ENCODE results near the gene ANKRD34A. TPM values are rescaled to one million over a fixed set of nuclear protein-coding genes. Genes with fewer than 3 reads are reported as not detected.

Gene ANKRD34A
- total RNA-seq, 1 experiment from 2014 or later: 0.22 TPM

DNA sequence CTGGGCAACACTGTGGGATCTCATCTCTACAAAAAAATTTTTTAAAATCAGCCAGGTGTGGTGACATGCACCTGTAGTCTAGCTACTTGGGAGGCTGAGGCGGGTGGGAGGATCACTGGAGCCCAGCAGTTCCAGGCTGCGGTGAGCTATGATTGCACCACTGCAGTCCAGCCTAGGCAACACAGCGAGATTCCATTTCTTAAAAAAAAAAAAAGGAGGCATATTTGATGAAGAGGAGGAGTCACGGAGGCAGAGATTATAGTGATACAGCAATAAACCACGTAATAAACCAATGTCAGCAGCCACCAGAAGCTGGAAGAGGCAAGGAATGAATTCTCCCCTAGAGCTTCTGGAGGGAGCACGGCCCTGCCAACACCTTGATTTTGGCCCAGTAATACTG, 10.5 kb downstream of the ANKRD34A start:
- ATAC-seq: no peak
- TF ChIP-seq GRHL2 (CRISPR knock-in tag; IDR thresholded peaks at IDR 0.05; ENCODE audit: insufficient replicate concordance, severe bottlenecking) (no peak), ZNF219 (CRISPR knock-in tag; IDR thresholded peaks at IDR 0.05; ENCODE audit: borderline replicate concordance) (no peak), FOXK1 (CRISPR knock-in tag; IDR thresholded peaks at IDR 0.05) (no peak), ZNF232 (CRISPR knock-in tag; IDR thresholded peaks at IDR 0.05) (no peak), NR3C1 (CRISPR knock-in tag; conservative IDR thresholded peaks at IDR 0.05; ENCODE audit: low read depth) (no peak), IRF2 (CRISPR knock-in tag; IDR thresholded peaks at IDR 0.05; ENCODE audit: borderline replicate concordance, low read depth) (no peak), ZNF138 (CRISPR knock-in tag; conservative IDR thresholded peaks at IDR 0.05) (no peak), NFYB (CRISPR knock-in tag; conservative IDR thresholded peaks at IDR 0.05; ENCODE audit: low read depth) (no peak), GTF2I (CRISPR knock-in tag; conservative IDR thresholded peaks at IDR 0.05) (no peak)
- TF ChIP-seq, protein P1, sequence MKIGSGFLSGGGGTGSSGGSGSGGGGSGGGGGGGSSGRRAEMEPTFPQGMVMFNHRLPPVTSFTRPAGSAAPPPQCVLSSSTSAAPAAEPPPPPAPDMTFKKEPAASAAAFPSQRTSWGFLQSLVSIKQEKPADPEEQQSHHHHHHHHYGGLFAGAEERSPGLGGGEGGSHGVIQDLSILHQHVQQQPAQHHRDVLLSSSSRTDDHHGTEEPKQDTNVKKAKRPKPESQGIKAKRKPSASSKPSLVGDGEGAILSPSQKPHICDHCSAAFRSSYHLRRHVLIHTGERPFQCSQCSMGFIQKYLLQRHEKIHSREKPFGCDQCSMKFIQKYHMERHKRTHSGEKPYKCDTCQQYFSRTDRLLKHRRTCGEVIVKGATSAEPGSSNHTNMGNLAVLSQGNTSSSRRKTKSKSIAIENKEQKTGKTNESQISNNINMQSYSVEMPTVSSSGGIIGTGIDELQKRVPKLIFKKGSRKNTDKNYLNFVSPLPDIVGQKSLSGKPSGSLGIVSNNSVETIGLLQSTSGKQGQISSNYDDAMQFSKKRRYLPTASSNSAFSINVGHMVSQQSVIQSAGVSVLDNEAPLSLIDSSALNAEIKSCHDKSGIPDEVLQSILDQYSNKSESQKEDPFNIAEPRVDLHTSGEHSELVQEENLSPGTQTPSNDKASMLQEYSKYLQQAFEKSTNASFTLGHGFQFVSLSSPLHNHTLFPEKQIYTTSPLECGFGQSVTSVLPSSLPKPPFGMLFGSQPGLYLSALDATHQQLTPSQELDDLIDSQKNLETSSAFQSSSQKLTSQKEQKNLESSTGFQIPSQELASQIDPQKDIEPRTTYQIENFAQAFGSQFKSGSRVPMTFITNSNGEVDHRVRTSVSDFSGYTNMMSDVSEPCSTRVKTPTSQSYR (CRISPR knock-in tag; IDR thresholded peaks at IDR 0.05): no peak
- TF ChIP-seq, protein P2, sequence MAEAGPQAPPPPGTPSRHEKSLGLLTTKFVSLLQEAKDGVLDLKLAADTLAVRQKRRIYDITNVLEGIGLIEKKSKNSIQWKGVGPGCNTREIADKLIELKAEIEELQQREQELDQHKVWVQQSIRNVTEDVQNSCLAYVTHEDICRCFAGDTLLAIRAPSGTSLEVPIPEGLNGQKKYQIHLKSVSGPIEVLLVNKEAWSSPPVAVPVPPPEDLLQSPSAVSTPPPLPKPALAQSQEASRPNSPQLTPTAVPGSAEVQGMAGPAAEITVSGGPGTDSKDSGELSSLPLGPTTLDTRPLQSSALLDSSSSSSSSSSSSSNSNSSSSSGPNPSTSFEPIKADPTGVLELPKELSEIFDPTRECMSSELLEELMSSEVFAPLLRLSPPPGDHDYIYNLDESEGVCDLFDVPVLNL (CRISPR knock-in tag; IDR thresholded peaks at IDR 0.05; ENCODE audit: borderline replicate concordance, low read depth): no peak
- TF ChIP-seq, protein P3, sequence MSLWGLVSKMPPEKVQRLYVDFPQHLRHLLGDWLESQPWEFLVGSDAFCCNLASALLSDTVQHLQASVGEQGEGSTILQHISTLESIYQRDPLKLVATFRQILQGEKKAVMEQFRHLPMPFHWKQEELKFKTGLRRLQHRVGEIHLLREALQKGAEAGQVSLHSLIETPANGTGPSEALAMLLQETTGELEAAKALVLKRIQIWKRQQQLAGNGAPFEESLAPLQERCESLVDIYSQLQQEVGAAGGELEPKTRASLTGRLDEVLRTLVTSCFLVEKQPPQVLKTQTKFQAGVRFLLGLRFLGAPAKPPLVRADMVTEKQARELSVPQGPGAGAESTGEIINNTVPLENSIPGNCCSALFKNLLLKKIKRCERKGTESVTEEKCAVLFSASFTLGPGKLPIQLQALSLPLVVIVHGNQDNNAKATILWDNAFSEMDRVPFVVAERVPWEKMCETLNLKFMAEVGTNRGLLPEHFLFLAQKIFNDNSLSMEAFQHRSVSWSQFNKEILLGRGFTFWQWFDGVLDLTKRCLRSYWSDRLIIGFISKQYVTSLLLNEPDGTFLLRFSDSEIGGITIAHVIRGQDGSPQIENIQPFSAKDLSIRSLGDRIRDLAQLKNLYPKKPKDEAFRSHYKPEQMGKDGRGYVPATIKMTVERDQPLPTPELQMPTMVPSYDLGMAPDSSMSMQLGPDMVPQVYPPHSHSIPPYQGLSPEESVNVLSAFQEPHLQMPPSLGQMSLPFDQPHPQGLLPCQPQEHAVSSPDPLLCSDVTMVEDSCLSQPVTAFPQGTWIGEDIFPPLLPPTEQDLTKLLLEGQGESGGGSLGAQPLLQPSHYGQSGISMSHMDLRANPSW (CRISPR knock-in tag; conservative IDR thresholded peaks at IDR 0.05; ENCODE audit: low read depth): no peak
- TF ChIP-seq, protein P4, sequence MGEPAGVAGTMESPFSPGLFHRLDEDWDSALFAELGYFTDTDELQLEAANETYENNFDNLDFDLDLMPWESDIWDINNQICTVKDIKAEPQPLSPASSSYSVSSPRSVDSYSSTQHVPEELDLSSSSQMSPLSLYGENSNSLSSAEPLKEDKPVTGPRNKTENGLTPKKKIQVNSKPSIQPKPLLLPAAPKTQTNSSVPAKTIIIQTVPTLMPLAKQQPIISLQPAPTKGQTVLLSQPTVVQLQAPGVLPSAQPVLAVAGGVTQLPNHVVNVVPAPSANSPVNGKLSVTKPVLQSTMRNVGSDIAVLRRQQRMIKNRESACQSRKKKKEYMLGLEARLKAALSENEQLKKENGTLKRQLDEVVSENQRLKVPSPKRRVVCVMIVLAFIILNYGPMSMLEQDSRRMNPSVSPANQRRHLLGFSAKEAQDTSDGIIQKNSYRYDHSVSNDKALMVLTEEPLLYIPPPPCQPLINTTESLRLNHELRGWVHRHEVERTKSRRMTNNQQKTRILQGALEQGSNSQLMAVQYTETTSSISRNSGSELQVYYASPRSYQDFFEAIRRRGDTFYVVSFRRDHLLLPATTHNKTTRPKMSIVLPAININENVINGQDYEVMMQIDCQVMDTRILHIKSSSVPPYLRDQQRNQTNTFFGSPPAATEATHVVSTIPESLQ (CRISPR knock-in tag; IDR thresholded peaks at IDR 0.05): no peak
- TF ChIP-seq, protein P5, sequence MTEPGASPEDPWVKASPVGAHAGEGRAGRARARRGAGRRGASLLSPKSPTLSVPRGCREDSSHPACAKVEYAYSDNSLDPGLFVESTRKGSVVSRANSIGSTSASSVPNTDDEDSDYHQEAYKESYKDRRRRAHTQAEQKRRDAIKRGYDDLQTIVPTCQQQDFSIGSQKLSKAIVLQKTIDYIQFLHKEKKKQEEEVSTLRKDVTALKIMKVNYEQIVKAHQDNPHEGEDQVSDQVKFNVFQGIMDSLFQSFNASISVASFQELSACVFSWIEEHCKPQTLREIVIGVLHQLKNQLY (CRISPR knock-in tag; IDR thresholded peaks at IDR 0.05): no peak
- TF ChIP-seq, protein P6, sequence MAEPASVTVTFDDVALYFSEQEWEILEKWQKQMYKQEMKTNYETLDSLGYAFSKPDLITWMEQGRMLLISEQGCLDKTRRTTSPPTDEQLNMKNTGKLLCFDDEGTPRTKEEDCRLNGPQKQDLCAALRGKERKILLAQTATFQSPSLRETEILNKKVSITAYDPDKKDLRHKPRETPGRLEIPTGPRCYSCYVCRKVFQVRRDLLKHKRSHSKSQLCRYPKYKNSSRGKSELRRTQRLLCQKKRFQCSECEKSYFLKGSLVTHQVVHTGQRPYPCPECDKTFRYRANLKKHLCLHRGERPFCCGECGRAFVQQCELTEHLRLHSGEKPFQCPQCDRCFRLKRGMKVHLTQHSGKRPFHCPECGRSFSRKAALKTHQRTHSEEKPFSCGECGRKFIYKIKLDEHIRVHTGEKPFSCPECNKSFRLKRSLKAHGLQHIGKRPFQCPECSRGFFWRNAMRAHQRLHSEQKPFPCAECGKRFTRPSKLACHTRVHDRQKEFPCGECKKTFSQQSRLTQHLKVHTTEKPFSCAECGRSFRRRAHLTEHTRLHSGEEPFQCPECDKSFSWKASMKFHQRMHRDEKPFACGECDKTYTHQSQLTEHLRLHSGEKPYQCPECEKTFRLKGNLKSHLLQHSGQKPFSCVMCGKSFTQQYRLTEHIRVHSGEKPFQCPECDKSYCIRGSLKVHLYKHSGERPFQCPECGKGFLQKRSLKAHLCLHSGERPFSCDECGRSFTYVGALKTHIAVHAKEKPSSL (CRISPR knock-in tag; conservative IDR thresholded peaks at IDR 0.05): no peak
- TF ChIP-seq, protein P7, sequence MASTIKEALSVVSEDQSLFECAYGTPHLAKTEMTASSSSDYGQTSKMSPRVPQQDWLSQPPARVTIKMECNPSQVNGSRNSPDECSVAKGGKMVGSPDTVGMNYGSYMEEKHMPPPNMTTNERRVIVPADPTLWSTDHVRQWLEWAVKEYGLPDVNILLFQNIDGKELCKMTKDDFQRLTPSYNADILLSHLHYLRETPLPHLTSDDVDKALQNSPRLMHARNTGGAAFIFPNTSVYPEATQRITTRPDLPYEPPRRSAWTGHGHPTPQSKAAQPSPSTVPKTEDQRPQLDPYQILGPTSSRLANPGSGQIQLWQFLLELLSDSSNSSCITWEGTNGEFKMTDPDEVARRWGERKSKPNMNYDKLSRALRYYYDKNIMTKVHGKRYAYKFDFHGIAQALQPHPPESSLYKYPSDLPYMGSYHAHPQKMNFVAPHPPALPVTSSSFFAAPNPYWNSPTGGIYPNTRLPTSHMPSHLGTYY (CRISPR knock-in tag; IDR thresholded peaks at IDR 0.05): no peak
- TF ChIP-seq, protein P8, sequence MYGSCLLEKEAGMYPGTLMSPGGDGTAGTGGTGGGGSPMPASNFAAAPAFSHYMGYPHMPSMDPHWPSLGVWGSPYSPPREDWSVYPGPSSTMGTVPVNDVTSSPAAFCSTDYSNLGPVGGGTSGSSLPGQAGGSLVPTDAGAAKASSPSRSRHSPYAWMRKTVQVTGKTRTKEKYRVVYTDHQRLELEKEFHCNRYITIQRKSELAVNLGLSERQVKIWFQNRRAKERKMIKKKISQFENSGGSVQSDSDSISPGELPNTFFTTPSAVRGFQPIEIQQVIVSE (CRISPR knock-in tag; IDR thresholded peaks at IDR 0.05; ENCODE audit: borderline replicate concordance): no peak
- TF ChIP-seq, protein P9, sequence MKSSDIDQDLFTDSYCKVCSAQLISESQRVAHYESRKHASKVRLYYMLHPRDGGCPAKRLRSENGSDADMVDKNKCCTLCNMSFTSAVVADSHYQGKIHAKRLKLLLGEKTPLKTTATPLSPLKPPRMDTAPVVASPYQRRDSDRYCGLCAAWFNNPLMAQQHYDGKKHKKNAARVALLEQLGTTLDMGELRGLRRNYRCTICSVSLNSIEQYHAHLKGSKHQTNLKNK (CRISPR knock-in tag; IDR thresholded peaks at IDR 0.05): no peak
- POLR2A ChIA-PET: interaction anchor here (1.4 kb wide), 1 partner anchor 11 kb away, joined by 3 read pairs; the partner anchor contains the start of genes ANKRD34A and POLR3GL
- no peak for DNase-seq (ENCODE audit: low spot score)
- H3K9me3 Mint-ChIP-seq: no peaks in the 10 kb centered on the region
- H3K27me3 Mint-ChIP-seq (ENCODE audit: low read depth): peaks cover 58% of the 10 kb centered on the region
- H3K27ac Mint-ChIP-seq: no peak overlapping the region
- peaks cover 15% of the 10 kb centered on the region for H3K4me1 Mint-ChIP-seq
- H3K36me3 Mint-ChIP-seq: no peaks in the 10 kb centered on the region
- CTCF ChIA-PET: interaction anchor here (0.8 to 2.1 kb wide), 2 partner anchors 54 to 62 kb away, joined by 3 to 5 read pairs; no protein-coding TSS in a partner anchor
- no peak overlapping the region for H3K4me3 Mint-ChIP-seq
